GM21526 (cell line): ENCODE results near the gene NFAT5.
"Not testable (repeated sequence)": the region's sequence is repeated elsewhere in the genome, so short reads cannot be mapped to it uniquely, and the experiment has no call there.

ENCODE experiments used
- ATAC-seq: cut with Tn5 transposase; IDR thresholded peaks from one replicate; pipeline ENCODE4 v1.9.1; 2021; ENCODE audit warnings: moderate library complexity; ENCODE audit not compliant: unreplicated experiment, low FRiP score

NFAT5 gene

GRCh38 chr16:69565671-69566239 lies at the start of gene NFAT5:
Gene NFAT5, plus strand, starts transcription at chr16:69565966. Its CDS starts 336 bp downstream, at chr16:69566302.
- ATAC-seq, result peak; percentile 49

GRCh38 chr16:69517914-69518313 lies 47.9 kb upstream of the NFAT5 start:
- not testable (repeated sequence) for ATAC-seq

- no peak for ATAC-seq
Measured at GRCh38 chr16:69520413-69520799, 45.4 kb upstream of the NFAT5 start.

GRCh38 chr16:69520800-69521602 lies 44.8 kb upstream of the NFAT5 start:
- peak; percentile 56 for ATAC-seq

GRCh38 chr16:69522041-69522578 lies 43.7 kb upstream of the NFAT5 start:
- no peak for ATAC-seq

GRCh38 chr16:69522732-69523404 lies 42.9 kb upstream of the NFAT5 start:
- no peak for ATAC-seq

- ATAC-seq, result no peak
Measured at GRCh38 chr16:69523566-69524305, 42.0 kb upstream of the NFAT5 start.

- no peak for ATAC-seq
Measured at GRCh38 chr16:69526831-69527655, 38.7 kb upstream of the NFAT5 start.

- no peak for ATAC-seq
Measured at GRCh38 chr16:69531988-69532387, 33.8 kb upstream of the NFAT5 start.

- no peak for ATAC-seq
Measured at GRCh38 chr16:69532641-69533455, 32.9 kb upstream of the NFAT5 start.

- no peak for ATAC-seq
Measured at GRCh38 chr16:69534720-69535119, 31.0 kb upstream of the NFAT5 start.

GRCh38 chr16:69535123-69536050 lies 30.4 kb upstream of the NFAT5 start:
- no peak for ATAC-seq

GRCh38 chr16:69537706-69538080 lies 28.1 kb upstream of the NFAT5 start:
- ATAC-seq, result no peak

- no peak for ATAC-seq
Measured at GRCh38 chr16:69538808-69539207, 27.0 kb upstream of the NFAT5 start.

- ATAC-seq, result no peak
Measured at GRCh38 chr16:69542974-69543373, 22.8 kb upstream of the NFAT5 start.

- no peak for ATAC-seq
Measured at GRCh38 chr16:69544088-69544487, 21.7 kb upstream of the NFAT5 start.

- not testable (repeated sequence) for ATAC-seq
Measured at GRCh38 chr16:69546663-69547062, 19.1 kb upstream of the NFAT5 start.

- no peak for ATAC-seq
Measured at GRCh38 chr16:69553332-69553731, 12.4 kb upstream of the NFAT5 start.
